T1000 (cell line): ENCODE data around the gene AFF4.
"Not testable (repeated sequence)": the region's sequence is repeated elsewhere in the genome, so short reads cannot be mapped to it uniquely, and the experiment has no call there.

Experiments
- DNase-seq: peaks from one replicate; lab custom pipeline; 2025; ENCODE audit warnings: mixed read lengths; lab: John Stamatoyannopoulos, UW

Gene AFF4

GRCh38 chr5:132886064-132886823, 77.2 kb downstream of the AFF4 start:
- no peak for DNase-seq

GRCh38 chr5:132884548-132884947, 78.9 kb downstream of the AFF4 start:
- DNase-seq = no peak

GRCh38 chr5:132883261-132883834, 80.1 kb downstream of the AFF4 start:
- no peak for DNase-seq

GRCh38 chr5:132877938-132878337, 85.5 kb downstream of the AFF4 start:
- no peak for DNase-seq

- DNase-seq = no peak
These were observed 86.0 kb downstream of the AFF4 start for GRCh38 chr5:132877466-132877865.

- no peak for DNase-seq
These were observed 87.2 kb downstream of the AFF4 start for GRCh38 chr5:132876020-132876759.

- no peak for DNase-seq
These were observed 89.5 kb downstream of the AFF4 start for GRCh38 chr5:132873930-132874271.

- DNase-seq = no peak
These were observed 90.1 kb downstream of the AFF4 start, which contains the start of gene LEAP2 for GRCh38 chr5:132873119-132873929. TSS of gene LEAP2 (plus strand) at chr5:132873668. CDS start at chr5:132873695, 27 bp downstream.

- no peak for DNase-seq
These were observed 90.7 kb downstream of the AFF4 start for GRCh38 chr5:132872788-132873118.

- DNase-seq = no peak
These were observed 91.8 kb downstream of the AFF4 start for GRCh38 chr5:132871459-132872284.

- DNase-seq = no peak
These were observed 92.6 kb downstream of the AFF4 start for GRCh38 chr5:132870801-132871200.

- DNase-seq = no peak
These were observed 94.7 kb downstream of the AFF4 start for GRCh38 chr5:132868754-132869153.

GRCh38 chr5:132867046-132867451, 96.4 kb downstream of the AFF4 start:
- no peak for DNase-seq

- DNase-seq = peak; percentile 94
These were observed 96.9 kb downstream of the AFF4 start, which contains the start of the genes GDF9 and UQCRQ for GRCh38 chr5:132866342-132867045. TSS of gene GDF9 (minus strand) at chr5:132866469. CDS start at chr5:132864533, 1,936 bp downstream. TSS of gene UQCRQ (plus strand) at chr5:132866642. CDS start at chr5:132866882, 240 bp downstream.

GRCh38 chr5:132865668-132866341, 97.6 kb downstream of the AFF4 start:
- no peak for DNase-seq

- no peak for DNase-seq
These were observed 102.7 kb downstream of the AFF4 start for GRCh38 chr5:132860742-132861141.

- no peak for DNase-seq
These were observed 103.5 kb downstream of the AFF4 start for GRCh38 chr5:132859889-132860437.

- DNase-seq = no peak
These were observed 107.4 kb downstream of the AFF4 start for GRCh38 chr5:132856011-132856410.

GRCh38 chr5:132854992-132855391, 108.4 kb downstream of the AFF4 start:
- DNase-seq = not testable (repeated sequence)

- no peak for DNase-seq
These were observed 109.1 kb downstream of the AFF4 start for GRCh38 chr5:132854301-132854700.
